ENCODE results near the gene ZC4H2.
"Not testable (repeated sequence)": the region's sequence is repeated elsewhere in the genome, so short reads cannot be mapped to it uniquely, and the experiment has no call there.

ZC4H2 gene

GRCh38 chrX:64894454-64895038 is 81.7 kb downstream of the ZC4H2 start:
- no peak for DNase-seq (ENCODE audit: low read depth)
- in situ Hi-C loops (cut with HindIII; ENCODE audit: low sequenced_read_pairs) = no loop called here
- no peak overlapping the region for H3K4me3 ChIP-seq (ENCODE audit: low read depth, low read length)
- no peak for TF ChIP-seq CTCF (IDR thresholded peaks at IDR 0.05; ENCODE audit: low read depth, low read length, missing control alignments)

- DNase-seq (ENCODE audit: low read depth) = no peak
- H3K4me3 ChIP-seq (ENCODE audit: low read depth, low read length) = no peak overlapping the region
- in situ Hi-C loops (cut with HindIII; ENCODE audit: low sequenced_read_pairs) = no loop called here
- no peak for TF ChIP-seq CTCF (IDR thresholded peaks at IDR 0.05; ENCODE audit: low read depth, low read length, missing control alignments)
Measured at GRCh38 chrX:64885850-64886249, 90.4 kb downstream of the ZC4H2 start.

GRCh38 chrX:64878709-64879108 is 97.5 kb downstream of the ZC4H2 start:
- DNase-seq (ENCODE audit: low read depth); H3K4me3 ChIP-seq (ENCODE audit: low read depth, low read length); in situ Hi-C loops (cut with HindIII; ENCODE audit: low sequenced_read_pairs): not testable (repeated sequence)

- no peak for TF ChIP-seq CTCF (IDR thresholded peaks at IDR 0.05; ENCODE audit: low read depth, low read length, missing control alignments)
- in situ Hi-C loops (cut with HindIII; ENCODE audit: low sequenced_read_pairs) = no loop called here
- no peak for DNase-seq (ENCODE audit: low read depth)
- no peak overlapping the region for H3K4me3 ChIP-seq (ENCODE audit: low read depth, low read length)
Measured at GRCh38 chrX:64867217-64867616, 109.0 kb downstream of the ZC4H2 start.
